HG03060 (cell line): Measurements from ENCODE around the gene WDR35.
"Not testable (repeated sequence)": the region's sequence is repeated elsewhere in the genome, so short reads cannot be mapped to it uniquely, and the experiment has no call there.

Experiments used
- ATAC-seq: cut with Tn5 transposase; IDR thresholded peaks from one replicate; pipeline ENCODE4 v1.9.1; 2021; ENCODE audit warnings: low read depth, moderate number of reproducible peaks; ENCODE audit not compliant: unreplicated experiment

The WDR35 gene

GRCh38 chr2:19898592-19899329, 91.1 kb downstream of the WDR35 start:
- no peak for ATAC-seq

- ATAC-seq: no peak
Measured at GRCh38 chr2:19897623-19898245, 92.2 kb downstream of the WDR35 start.

DNA sequence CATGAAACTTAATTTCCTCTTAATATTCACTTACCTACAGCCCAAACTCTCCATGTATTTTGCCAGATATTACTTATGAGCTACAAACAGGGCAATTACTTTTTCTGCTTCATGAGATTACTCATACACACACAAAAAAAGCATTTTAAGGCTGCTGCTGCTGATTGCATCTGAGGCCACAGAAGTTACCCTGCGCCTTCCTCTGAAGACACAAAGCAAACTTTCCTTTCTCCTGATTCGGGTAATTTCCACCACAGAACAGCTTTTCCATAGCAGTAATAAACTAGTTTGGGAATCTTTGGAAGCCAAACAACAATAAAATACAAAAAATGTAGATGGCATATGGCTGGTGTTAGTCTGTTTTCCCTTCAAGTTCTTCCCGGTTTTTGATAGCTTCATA, 94.4 kb downstream of the WDR35 start:
- ATAC-seq: no peak

GRCh38 chr2:19894134-19894792, 95.6 kb downstream of the WDR35 start:
- peak; percentile 10 for ATAC-seq

GRCh38 chr2:19893520-19894133, 96.3 kb downstream of the WDR35 start:
- peak; percentile 84 for ATAC-seq

DNA sequence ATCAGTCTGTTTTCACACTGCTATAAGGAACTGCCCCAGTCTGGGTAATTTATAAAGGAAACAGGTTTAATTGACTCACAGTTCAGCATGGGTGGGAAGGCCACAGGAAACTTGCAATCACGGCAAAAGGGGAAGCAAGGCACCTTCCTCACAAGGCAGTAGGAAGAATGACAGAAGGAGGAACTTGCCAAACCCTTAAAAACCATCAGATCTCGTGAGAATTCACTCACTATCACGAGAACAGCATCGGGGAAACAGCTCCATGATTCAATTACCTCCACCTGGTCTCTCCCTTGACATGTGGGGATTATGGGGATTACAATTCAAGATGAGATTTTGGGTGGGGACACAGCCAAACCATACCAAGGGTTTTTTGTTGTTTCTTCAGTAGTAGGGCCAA, 97.9 kb downstream of the WDR35 start:
- ATAC-seq: not testable (repeated sequence)

- ATAC-seq: no peak
Measured at GRCh38 chr2:19890104-19890503, 99.8 kb downstream of the WDR35 start.

DNA sequence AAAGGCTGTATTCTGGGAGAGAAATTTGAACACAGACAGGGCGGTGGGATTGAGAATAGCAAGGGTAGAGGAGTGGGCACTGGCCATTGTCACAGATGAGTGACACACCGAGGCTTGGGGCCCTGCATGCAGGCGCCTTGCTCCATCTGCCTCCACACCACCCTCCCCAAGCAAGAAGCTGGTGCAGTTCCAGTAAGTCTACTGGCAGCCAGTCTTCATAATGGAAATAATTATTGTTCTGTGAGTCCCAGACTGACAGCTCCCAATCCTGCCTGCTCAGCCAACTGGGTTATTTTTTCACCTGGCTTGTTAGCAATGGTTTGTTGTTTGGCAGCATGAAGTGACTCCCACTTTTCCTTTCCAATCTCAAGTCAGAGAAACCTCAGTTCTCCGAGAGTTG, 101.1 kb downstream of the WDR35 start:
- no peak for ATAC-seq

DNA sequence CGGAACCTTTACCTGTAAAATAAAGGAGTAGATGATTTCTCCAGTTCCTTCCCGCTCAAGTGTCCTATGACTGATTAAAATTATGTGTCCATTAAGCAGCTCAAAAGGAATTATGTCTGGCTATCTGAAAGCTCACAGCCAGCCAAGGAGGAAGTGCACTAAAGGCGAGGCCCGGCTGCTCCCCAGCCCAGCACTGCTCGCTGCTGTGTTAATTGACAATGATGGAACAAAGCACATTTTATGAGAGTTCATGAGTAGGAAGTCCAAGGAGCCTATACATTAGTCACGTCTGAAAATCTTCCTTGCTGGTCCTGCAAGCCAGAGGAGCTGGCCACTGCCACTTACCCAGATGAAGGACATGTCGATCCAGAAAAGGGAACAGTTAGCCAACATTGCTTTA, 102.4 kb downstream of the WDR35 start:
- ATAC-seq: no peak

GRCh38 chr2:19886261-19886660, 103.6 kb downstream of the WDR35 start:
- no peak for ATAC-seq

GRCh38 chr2:19885791-19886190, 104.1 kb downstream of the WDR35 start:
- no peak for ATAC-seq

- ATAC-seq: no peak
Measured at GRCh38 chr2:19883971-19884720, 105.8 kb downstream of the WDR35 start.

GRCh38 chr2:19883486-19883885, 106.4 kb downstream of the WDR35 start:
- no peak for ATAC-seq

DNA sequence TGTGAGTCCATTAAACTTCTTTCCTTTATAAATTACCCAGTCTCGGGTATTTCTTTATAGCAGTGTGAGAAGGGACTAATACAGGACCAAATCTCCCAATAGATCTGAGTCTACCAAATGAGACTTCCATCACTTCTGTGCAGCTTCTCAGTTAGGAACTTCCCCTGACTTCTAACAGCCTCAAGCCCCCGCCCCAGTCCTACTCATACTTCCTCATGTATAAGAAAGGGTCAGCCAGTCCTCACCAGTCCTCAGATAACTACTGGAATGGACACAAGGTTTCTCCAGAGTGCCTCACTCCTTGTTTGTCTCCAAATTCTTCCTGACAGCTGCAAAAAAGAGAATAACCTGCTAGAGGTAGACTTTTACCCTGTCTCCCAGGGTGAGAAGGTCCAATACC, 107.6 kb downstream of the WDR35 start:
- ATAC-seq: no peak

GRCh38 chr2:19881908-19882265, 108.0 kb downstream of the WDR35 start:
- ATAC-seq: no peak

- ATAC-seq: no peak
Measured at GRCh38 chr2:19881221-19881907, 108.5 kb downstream of the WDR35 start.

GRCh38 chr2:19880191-19880590, 109.7 kb downstream of the WDR35 start:
- ATAC-seq: not testable (repeated sequence)

DNA sequence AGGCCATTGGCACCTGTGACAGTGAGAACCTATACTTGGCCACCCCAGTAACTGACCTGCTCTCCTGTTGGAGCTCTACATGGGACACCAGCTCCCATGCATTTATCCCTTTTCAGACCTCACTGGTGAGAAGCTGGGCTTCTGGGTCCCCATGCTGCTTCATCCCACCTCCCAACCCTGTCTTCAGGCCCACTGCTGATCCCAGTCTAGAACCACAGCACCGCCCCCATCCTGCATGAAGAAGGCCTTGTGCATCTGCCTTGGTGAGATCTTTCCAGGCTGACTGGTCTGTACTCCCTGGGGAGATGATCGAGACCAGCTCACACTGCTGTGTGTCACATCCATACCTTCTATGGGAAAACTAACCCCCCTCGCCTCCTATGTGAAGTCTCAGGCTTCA, 110.8 kb downstream of the WDR35 start:
- no peak for ATAC-seq

- ATAC-seq: no peak
Measured at GRCh38 chr2:19878268-19879046, 111.4 kb downstream of the WDR35 start.
